GM19467 (cell line): ENCODE data around the gene A4GNT.
"Not testable (repeated sequence)": the region's sequence is repeated elsewhere in the genome, so short reads cannot be mapped to it uniquely, and the experiment has no call there.

ENCODE experiments used
- ATAC-seq: cut with Tn5 transposase; IDR thresholded peaks from one replicate; pipeline ENCODE4 v1.9.1; 2021; ENCODE audit warnings: mild to moderate bottlenecking, moderate library complexity; ENCODE audit not compliant: unreplicated experiment

A4GNT gene

GRCh38 chr3:138119423-138119766, 12.8 kb downstream of the A4GNT start:
- no peak for ATAC-seq

DNA sequence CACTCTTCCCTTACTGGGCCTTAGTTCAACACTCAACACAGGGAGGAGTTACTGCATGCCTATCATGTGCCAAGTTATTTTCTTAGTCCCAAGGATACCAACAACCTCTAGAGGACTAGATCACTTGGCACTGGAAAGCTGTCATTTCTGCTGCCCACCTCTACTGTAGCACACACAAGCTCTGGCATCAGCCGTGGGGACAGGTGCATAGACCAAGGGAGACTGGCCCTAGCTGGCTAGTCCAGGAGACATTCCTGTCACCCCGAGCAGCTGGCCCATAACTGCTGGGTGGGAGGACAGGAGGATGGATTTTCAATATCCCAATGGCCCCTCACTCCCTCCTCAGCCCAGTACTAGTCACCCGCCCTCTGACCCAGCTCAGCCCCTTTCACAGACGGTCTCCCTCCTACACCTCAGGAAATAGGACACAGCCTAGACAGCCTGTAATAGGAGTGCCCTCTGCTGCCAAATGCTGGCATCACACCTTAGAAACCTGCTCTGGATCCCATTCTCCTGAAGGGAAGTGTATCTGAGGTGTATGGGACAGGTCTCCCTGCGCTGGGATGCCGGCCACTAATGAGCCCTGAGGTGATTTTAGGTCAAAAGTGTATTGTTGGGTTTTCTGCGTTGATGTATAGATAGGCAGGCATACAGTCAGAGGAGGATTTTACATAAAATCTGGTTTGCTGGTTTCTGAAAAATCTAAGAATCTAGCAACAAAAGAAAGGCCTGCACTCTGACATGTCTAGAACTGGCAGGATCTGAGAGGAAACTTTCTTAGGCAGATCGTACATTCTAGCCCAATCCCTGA, 13.4 kb downstream of the A4GNT start:
- ATAC-seq: peak; percentile 64

DNA sequence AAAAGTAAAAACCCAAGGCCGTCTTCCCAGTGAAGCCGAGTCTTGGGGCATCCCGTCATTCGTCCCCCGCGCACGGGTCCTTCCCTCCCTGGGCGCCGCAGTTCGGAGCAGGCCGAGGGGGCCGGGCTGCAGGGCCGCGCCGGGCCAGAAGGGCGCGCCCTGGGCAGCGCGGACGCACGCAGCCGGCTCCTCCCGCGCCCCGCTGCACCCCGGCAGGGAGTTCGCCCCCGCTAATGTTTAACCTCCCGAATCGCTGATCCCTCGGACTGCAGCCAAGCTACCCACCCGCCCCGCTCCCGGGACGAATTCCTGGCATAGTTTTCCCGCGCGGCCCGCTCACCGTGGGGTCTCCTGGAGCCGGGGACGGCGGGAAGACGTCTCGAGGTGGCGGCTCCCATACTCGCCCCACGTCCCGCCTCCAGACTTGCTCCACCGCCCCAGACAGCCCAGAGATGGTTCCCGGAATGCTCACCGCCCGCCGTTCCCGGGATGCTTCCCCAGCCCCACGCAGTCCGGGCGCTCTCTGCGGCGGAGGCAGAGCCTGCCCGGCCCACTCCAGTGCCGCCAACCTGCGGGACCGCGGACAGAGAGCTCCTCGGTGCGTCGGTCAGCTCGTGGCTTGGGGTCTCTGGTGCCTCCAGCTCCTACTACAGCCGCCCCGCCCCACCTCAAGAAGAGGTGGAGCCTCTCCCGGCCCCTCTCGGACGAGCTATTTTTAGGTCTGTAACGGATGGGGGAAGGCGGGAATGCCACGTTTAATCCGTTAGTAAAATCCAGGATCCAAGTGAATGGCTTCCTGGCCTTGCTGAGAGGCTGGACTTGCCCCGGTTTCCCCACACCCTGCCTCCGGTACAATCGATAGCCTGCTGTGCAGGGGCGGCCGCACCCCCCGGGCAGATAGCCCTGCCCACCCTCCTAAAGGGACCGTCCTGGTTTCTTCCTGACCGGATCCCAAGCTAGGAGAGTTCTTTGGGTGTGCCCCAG, 16.9 kb downstream of the A4GNT start, which contains the start of gene DZIP1L:
DZIP1L (minus strand) TSS at position 621 of the 984 bp plus-strand sequence. CDS start 11,637 bp downstream, outside the sequence.
- ATAC-seq: peak; percentile 78

- ATAC-seq: no peak
Observed at GRCh38 chr3:138114431-138114918, 17.7 kb downstream of the A4GNT start.

- no peak for ATAC-seq
Observed at GRCh38 chr3:138113326-138113725, 18.9 kb downstream of the A4GNT start.

GRCh38 chr3:138112362-138112761, 19.8 kb downstream of the A4GNT start:
- ATAC-seq: no peak

GRCh38 chr3:138105598-138105997, 26.6 kb downstream of the A4GNT start:
- ATAC-seq: no peak

GRCh38 chr3:138103466-138103865, 28.7 kb downstream of the A4GNT start:
- ATAC-seq: no peak

DNA sequence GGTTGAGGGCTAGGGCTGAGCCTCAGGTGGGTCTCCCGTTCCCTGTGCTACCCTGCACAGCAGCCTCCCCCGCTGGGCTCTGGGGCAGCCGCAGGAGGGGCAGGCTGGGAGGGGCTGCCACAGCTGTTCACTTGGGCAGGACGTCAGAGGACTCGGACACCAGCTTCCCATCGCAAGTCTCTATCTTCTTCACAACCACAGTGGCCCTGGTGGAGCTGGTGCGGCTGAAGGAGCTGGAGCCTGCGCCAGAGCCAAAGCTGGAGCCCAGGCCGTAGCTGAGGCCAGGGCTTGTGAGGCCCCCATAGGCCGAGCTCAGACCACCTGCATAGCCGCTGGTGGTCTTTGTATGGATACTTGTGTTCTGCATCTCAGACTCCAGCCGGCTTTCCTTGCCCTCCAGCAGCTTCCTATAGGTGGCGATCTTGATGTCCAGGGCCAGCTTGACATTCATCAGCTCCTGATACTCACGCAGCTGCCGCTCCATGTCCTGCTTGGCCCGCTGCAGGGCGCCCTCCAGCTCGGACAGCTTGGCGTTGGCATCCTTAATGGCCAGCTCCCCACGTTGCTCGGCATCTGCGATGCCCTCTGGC, 30.7 kb downstream of the A4GNT start:
- not testable (repeated sequence) for ATAC-seq

GRCh38 chr3:138099417-138099816, 32.8 kb downstream of the A4GNT start:
- ATAC-seq: no peak

DNA sequence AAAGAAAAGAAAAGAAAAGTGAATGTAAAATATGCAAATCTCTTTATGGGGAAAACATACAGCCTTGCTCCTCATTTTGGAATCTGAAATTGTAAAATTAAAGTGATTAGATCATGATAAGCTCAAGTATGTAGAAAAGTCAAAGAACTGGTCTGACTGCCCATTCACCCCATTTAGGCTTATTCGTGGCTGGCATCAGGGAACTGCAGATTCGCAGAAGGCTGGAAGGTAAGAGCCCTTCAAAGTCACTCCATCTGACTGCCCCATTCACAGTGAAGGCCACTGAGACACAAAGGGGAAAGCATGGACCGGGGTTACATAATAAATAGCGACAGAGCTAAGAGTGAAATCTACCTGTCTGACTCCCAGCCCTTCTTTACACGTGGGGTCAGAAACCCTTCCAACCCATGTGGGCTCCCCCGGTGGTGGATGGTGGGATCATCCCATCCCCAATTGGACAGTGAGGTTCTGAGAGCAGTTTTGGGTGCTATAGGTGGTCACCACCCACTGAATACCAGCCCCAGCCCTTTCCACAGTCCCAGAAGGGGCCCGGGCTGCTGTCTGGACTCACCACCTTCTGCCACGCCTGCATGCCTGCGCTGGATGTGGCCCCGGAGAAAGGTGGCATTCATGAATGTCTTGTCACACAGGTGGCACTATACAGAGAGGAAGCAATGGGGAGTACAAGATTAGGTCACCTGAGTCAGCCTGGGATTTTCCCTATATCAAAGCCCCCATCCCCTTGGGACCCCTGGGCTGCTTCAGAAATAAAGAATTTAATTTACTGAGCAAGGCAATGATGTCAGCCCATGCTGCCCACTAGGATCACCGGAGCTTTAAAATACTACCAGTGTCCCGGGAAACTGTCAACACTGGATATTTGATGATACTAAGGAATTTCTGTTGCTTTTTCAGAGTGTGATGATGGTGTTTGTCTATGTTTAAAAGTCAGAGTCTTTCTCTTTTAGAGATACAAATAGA, 34.7 kb downstream of the A4GNT start:
- no peak for ATAC-seq

DNA sequence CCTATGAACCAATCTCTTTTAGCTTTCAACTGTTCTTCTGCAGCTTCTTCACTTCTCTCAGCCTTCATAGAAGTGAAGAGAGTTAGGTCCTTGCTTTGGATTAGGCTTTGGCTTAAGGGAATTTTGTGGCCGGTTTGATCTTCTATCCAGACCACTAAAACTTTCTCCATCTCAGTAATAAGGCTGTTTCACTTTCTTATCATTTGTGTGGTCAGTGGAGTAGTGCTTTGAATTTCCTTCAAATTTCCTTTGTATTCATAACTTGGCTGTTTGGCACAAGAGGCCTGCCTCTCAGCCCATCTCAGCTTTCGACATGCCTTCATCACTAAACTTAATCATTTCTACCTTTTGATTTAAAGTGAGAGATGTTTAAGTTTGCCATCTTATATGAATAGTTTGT, 38.5 kb downstream of the A4GNT start:
- ATAC-seq: no peak

- ATAC-seq: no peak
Observed at GRCh38 chr3:138092023-138092422, 40.2 kb downstream of the A4GNT start.

GRCh38 chr3:138089091-138089490, 43.1 kb downstream of the A4GNT start:
- ATAC-seq: no peak

GRCh38 chr3:138085745-138086144, 46.4 kb downstream of the A4GNT start:
- ATAC-seq: not testable (repeated sequence)

GRCh38 chr3:138084196-138084595, 48.0 kb downstream of the A4GNT start:
- no peak for ATAC-seq

GRCh38 chr3:138082992-138083386, 49.2 kb downstream of the A4GNT start:
- peak; percentile 21 for ATAC-seq

DNA sequence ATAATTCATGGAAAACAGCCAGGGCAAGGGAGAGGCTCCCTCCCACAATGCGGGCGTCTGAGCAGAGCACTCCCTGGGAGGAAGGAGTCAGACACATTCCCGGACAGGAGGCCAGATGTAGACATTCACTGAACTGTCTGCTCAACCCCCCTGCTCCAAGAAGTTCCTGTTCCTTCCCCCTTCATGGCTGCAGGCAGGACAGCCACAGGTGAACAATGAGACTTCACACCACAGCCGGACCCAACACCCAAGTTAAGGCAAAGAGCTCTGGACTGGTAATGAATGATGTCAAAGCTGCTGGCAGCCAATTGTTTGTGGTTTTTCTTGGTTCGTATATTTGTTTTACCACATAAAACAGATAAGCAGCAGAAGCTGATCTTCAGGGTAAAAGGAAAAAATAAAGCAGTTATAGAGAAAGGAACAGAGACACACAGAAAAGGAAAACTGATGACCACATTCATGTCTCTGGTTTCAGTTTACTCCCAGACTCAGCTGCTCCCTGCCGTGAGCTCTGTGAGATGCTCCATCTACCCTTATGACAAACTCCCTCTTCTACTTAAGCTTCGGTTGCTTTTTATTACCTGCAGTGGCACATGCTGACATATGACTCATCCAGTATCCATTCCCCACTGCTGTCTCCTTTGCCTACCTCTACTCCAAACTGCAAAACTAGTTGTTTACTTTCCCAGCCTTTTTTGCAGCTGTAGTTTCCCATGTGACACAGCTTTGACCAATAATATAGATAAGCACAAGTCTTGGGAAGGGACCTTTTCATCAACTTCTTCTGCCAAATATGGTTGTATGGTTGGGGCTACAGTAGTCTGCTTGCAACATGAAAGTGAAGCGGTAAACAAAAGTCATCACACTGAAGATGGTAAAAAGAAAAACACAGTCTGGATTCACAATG, 49.9 kb downstream of the A4GNT start:
- ATAC-seq: peak; percentile 51
